Measurements from ENCODE around the gene MRPL55. TPM values are rescaled to one million over a fixed set of nuclear protein-coding genes. Genes with fewer than 3 reads are reported as not detected.

MRPL55 gene
- total RNA-seq, 1 donor from 2014 or later: 43.7 TPM

GRCh38 chr1:228147768-228148167 lies 38.7 kb upstream of the MRPL55 start:
- DNase-seq (ENCODE audit: low spot score): no peak

GRCh38 chr1:228147151-228147693 lies 38.1 kb upstream of the MRPL55 start:
- DNase-seq (ENCODE audit: low spot score): no peak

- peak; percentile 41 for DNase-seq (ENCODE audit: low spot score)
These were observed 37.5 kb upstream of the MRPL55 start for GRCh38 chr1:228146417-228147150.

- peak; percentile 43 for DNase-seq (ENCODE audit: low spot score)
These were observed 36.6 kb upstream of the MRPL55 start for GRCh38 chr1:228145463-228146416.

- DNase-seq (ENCODE audit: low spot score): no peak
These were observed 35.9 kb upstream of the MRPL55 start for GRCh38 chr1:228144993-228145343.

GRCh38 chr1:228144193-228144992 lies 35.3 kb upstream of the MRPL55 start:
- peak; percentile 41 for DNase-seq (ENCODE audit: low spot score)

GRCh38 chr1:228143480-228144192 lies 34.5 kb upstream of the MRPL55 start:
- no peak for DNase-seq (ENCODE audit: low spot score)

GRCh38 chr1:228142701-228143136 lies 33.6 kb upstream of the MRPL55 start:
- DNase-seq (ENCODE audit: low spot score): peak; percentile 43

- DNase-seq (ENCODE audit: low spot score): peak; percentile 48
These were observed 33.1 kb upstream of the MRPL55 start for GRCh38 chr1:228142155-228142691.

- peak; percentile 48 for DNase-seq (ENCODE audit: low spot score)
These were observed 32.3 kb upstream of the MRPL55 start for GRCh38 chr1:228141226-228142044.

GRCh38 chr1:228140724-228141225 lies 31.7 kb upstream of the MRPL55 start:
- DNase-seq (ENCODE audit: low spot score): no peak

GRCh38 chr1:228139931-228140723 lies 31.0 kb upstream of the MRPL55 start, which contains the start of gene GUK1:
GUK1 (plus strand) TSS chr1:228140279; CDS start chr1:228140303, 24 bp downstream.
- peak; percentile 100 for DNase-seq (ENCODE audit: low spot score)

- DNase-seq (ENCODE audit: low spot score): no peak
These were observed 30.4 kb upstream of the MRPL55 start for GRCh38 chr1:228139406-228139930.

- DNase-seq (ENCODE audit: low spot score): no peak
These were observed 27.8 kb upstream of the MRPL55 start for GRCh38 chr1:228136901-228137300.

GRCh38 chr1:228134591-228134990 lies 25.5 kb upstream of the MRPL55 start:
- DNase-seq (ENCODE audit: low spot score): no peak

- DNase-seq (ENCODE audit: low spot score): no peak
These were observed 22.7 kb upstream of the MRPL55 start for GRCh38 chr1:228131766-228132165.

GRCh38 chr1:228125185-228125584 lies 16.1 kb upstream of the MRPL55 start:
- no peak for DNase-seq (ENCODE audit: low spot score)

- no peak for DNase-seq (ENCODE audit: low spot score)
These were observed 14.4 kb upstream of the MRPL55 start for GRCh38 chr1:228123505-228123904.
